HUES48 (cell line): ENCODE data around the gene KRTAP4-8.
"Not testable (repeated sequence)": the region's sequence is repeated elsewhere in the genome, so short reads cannot be mapped to it uniquely, and the experiment has no call there.

Source experiments
- H3K27ac ChIP-seq: one replicate; pipeline ENCODE4 v1.7.0; 2013; ENCODE audit warnings: low read depth, low read length, inconsistent platforms
- H3K27me3 ChIP-seq: 2 replicates; pipeline ENCODE4 v1.6.1; 2013; ENCODE audit warnings: mild to moderate bottlenecking, low read length; ENCODE audit not compliant: control insufficient read depth, insufficient read depth
- H3K36me3 ChIP-seq: 2 replicates; pipeline ENCODE4 v1.6.1; 2013; ENCODE audit warnings: low read length; ENCODE audit not compliant: control insufficient read depth, insufficient read depth
- H3K4me1 ChIP-seq: 2 replicates; pipeline ENCODE4 v1.6.1; 2013; ENCODE audit warnings: mild to moderate bottlenecking, low read length; ENCODE audit not compliant: control insufficient read depth, insufficient read depth
- H3K4me3 ChIP-seq: 2 replicates; pipeline ENCODE4 v1.5.1; 2013; ENCODE audit warnings: mild to moderate bottlenecking, low read depth, low read length
- H3K9ac ChIP-seq: 2 replicates; pipeline ENCODE4 v1.6.1; 2013; ENCODE audit warnings: mild to moderate bottlenecking, low read depth, low read length, moderate library complexity
- H3K9me3 ChIP-seq: 2 replicates; pipeline ENCODE4 v1.6.1; 2013; ENCODE audit warnings: low read length; ENCODE audit not compliant: control insufficient read depth, insufficient read depth

KRTAP4-8 gene

DNA sequence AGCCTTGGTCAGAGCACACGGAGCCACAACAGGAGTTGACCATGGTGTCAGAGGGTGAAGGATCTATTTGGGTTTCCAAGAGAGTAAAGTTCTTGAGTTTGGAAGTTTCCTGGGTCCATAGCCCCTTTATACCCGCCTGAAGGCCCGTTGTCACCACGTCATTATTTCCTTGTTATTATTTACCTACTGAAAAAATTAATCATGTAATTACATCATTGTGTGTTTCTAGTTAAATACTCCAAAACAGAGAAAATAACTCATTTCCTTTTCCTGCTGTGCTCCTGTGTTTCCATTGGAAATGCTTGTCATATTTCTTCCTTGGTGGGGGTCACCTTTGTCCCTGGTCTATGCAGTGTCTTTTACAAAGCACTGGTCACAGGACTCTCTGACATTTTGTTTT, at the start of gene KRTAP4-8:
Gene KRTAP4-8, minus strand, starts transcription at position 101 of the 400 bp plus-strand sequence. Its CDS starts 58 bp downstream, at position 43.
- Histone ChIP-seq H3K27ac (no peak within 1 kb of the TSS), H3K36me3 (no peaks in the 10 kb centered on the region), H3K4me1 (no peaks in the 10 kb centered on the region), H3K9ac (no peak within 1 kb of the TSS), H3K4me3 (no peak within 1 kb of the TSS), H3K9me3 (0 out of 2 replicates have a peak, but pooled peaks cover 3% of the 10 kb centered on the region), H3K27me3 (no peaks in the 10 kb centered on the region)

DNA sequence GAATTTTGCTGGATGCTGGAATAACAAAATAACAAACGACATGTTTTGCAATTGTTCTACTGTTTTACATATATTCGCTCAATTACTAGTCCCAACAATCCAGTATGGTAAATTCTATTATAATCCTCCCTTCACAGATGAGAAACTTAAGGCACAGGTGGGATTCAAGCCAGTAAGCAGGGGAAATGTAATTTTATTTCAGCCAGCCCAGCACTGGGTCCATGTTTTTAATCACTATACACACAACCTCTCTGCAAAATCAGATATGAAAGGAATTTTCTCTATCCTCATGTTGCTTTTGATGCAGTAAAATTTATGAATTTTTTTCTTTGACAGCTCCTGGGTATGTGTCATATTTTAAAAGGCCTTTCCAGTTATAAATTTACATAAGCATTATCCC, 47.3 kb upstream of the KRTAP4-8 start:
- Histone ChIP-seq H3K4me3 (no peak overlapping the region), H3K36me3 (no peaks in the 10 kb centered on the region), H3K27ac (no peak overlapping the region), H3K9me3 (peaks cover 9% of the 10 kb centered on the region), H3K4me1 (0 out of 2 replicates have a peak, but pooled peaks cover 4% of the 10 kb centered on the region), H3K9ac (no peak overlapping the region), H3K27me3 (no peaks in the 10 kb centered on the region)

- Histone ChIP-seq H3K9ac (no peak overlapping the region), H3K36me3 (no peaks in the 10 kb centered on the region), H3K27ac (no peak overlapping the region), H3K4me1 (0 out of 2 replicates have a peak, but pooled peaks cover 4% of the 10 kb centered on the region), H3K9me3 (peaks cover 9% of the 10 kb centered on the region), H3K27me3 (no peaks in the 10 kb centered on the region), H3K4me3 (no peak overlapping the region)
Observed at GRCh38 chr17:41144846-41145245, 46.9 kb upstream of the KRTAP4-8 start.

DNA sequence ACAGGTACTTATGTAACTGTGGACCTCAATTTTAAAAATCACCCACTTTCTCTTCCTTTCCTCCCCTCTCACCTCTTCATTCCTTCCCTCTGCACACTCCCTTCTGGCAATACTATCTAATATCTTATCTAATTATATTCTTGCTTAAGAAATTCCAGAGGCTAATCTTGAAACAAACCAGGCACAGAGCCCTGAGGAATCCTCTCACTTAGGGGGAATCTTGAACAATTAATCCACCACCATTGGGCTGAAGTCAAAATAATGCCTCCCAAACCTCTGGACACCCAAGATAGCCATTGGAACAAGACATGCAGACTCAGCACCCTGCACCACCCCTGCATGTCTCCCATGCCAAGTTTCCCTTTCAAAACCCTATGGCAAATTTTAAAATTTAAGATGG, 43.4 kb upstream of the KRTAP4-8 start:
- H3K4me3 ChIP-seq = no peak overlapping the region
- H3K9me3 ChIP-seq = peaks cover 9% of the 10 kb centered on the region
- no peaks in the 10 kb centered on the region for H3K36me3 ChIP-seq
- 0 out of 2 replicates have a peak, but pooled peaks cover 1% of the 10 kb centered on the region for H3K4me1 ChIP-seq
- H3K9ac ChIP-seq = no peak overlapping the region
- H3K27me3 ChIP-seq = no peaks in the 10 kb centered on the region
- H3K27ac ChIP-seq = no peak overlapping the region

DNA sequence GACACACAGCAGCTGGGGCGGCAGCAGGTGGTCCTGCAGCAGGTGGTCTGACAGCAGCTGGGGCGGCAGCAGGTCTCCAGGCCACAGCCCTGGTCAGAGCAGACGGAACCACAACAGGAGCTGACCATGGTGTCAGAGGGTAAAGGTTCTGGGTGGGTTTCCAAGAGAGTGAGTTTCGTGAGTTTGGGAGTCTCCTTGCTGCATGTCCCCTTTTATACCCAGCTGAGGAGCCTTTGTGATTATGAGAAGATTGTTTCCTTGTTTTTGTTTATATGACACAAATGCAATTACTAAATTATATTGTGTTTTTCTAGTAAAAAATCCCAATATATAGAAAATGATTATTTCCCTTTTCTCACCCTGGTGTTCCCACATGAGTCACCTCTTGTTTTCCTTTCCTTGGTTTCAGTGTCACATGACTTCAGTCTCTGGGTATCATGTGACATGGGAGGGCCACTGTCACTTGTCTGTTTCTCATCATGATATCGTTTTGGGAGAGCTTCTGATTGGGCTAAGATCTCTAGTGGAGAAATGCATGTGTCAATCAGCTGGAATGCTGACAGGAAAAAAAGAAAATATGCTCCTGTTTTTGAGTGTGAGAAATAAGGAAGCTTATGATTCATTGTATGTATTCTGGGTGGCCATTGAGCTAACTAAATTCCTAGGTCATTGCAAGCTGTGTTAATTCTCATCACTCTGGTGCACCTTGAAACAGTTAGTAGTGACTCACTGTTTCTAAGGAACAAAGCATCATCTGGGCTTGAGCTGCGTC, 42.6 kb upstream of the KRTAP4-8 start, which contains the start of gene KRTAP4-6:
Gene KRTAP4-6, minus strand, starts transcription at position 185 of the 772 bp plus-strand sequence. Its CDS starts 57 bp downstream, at position 128.
- no peak within 1 kb of the TSS for H3K27ac ChIP-seq
- peaks cover 9% of the 10 kb centered on the region for H3K9me3 ChIP-seq
- no peaks in the 10 kb centered on the region for H3K36me3 ChIP-seq
- H3K4me3 ChIP-seq = no peak within 1 kb of the TSS
- no peaks in the 10 kb centered on the region for H3K27me3 ChIP-seq
- H3K9ac ChIP-seq = no peak within 1 kb of the TSS
- no peaks in the 10 kb centered on the region for H3K4me1 ChIP-seq

GRCh38 chr17:41139865-41140264, 41.9 kb upstream of the KRTAP4-8 start:
- not testable (repeated sequence) for H3K36me3 ChIP-seq, H3K4me1 ChIP-seq, H3K4me3 ChIP-seq, H3K9ac ChIP-seq, H3K9me3 ChIP-seq, H3K27ac ChIP-seq, H3K27me3 ChIP-seq

- no peaks in the 10 kb centered on the region for H3K36me3 ChIP-seq
- no peaks in the 10 kb centered on the region for H3K9me3 ChIP-seq
- no peaks in the 10 kb centered on the region for H3K4me1 ChIP-seq
- no peak overlapping the region for H3K4me3 ChIP-seq
- H3K27me3 ChIP-seq = no peaks in the 10 kb centered on the region
- no peak overlapping the region for H3K9ac ChIP-seq
- no peak overlapping the region for H3K27ac ChIP-seq
Observed at GRCh38 chr17:41133880-41134735, 36.2 kb upstream of the KRTAP4-8 start.

DNA sequence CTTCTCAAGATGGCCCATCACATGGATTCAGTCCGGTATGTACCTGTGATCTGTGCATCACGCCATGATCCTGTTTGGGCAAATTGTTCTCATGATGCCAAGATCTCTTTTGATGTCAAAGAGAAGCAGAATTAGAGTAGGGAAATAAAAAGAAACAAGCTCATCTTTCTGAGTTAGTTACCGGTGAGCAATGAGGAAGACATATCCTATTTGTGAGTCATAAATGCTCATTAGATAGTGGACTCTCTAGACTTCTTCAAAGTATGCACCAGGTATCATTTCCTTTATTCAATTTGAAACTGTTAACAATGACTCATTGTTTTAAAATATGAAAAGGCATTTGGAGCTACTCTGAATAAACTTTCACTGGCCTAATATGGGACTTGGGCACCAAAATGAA, 34.0 kb upstream of the KRTAP4-8 start:
- Histone ChIP-seq H3K9me3 (no peaks in the 10 kb centered on the region), H3K27ac (no peak overlapping the region), H3K4me3 (no peak overlapping the region), H3K4me1 (no peaks in the 10 kb centered on the region), H3K9ac (no peak overlapping the region), H3K36me3 (no peaks in the 10 kb centered on the region), H3K27me3 (no peaks in the 10 kb centered on the region)

GRCh38 chr17:41127371-41127770, 29.4 kb upstream of the KRTAP4-8 start:
- Histone ChIP-seq H3K4me1 (no peaks in the 10 kb centered on the region), H3K36me3 (no peaks in the 10 kb centered on the region), H3K27ac (no peak overlapping the region), H3K27me3 (no peaks in the 10 kb centered on the region), H3K9me3 (peaks cover 3% of the 10 kb centered on the region; the same call in 1 of the 2 replicates), H3K4me3 (no peak overlapping the region), H3K9ac (no peak overlapping the region)

GRCh38 chr17:41126412-41126811, 28.5 kb upstream of the KRTAP4-8 start:
- Histone ChIP-seq H3K4me3 (no peak overlapping the region), H3K4me1 (no peaks in the 10 kb centered on the region), H3K27me3 (no peaks in the 10 kb centered on the region), H3K9me3 (peaks cover 3% of the 10 kb centered on the region; the same call in 1 of the 2 replicates), H3K27ac (no peak overlapping the region), H3K36me3 (no peaks in the 10 kb centered on the region), H3K9ac (no peak overlapping the region)

DNA sequence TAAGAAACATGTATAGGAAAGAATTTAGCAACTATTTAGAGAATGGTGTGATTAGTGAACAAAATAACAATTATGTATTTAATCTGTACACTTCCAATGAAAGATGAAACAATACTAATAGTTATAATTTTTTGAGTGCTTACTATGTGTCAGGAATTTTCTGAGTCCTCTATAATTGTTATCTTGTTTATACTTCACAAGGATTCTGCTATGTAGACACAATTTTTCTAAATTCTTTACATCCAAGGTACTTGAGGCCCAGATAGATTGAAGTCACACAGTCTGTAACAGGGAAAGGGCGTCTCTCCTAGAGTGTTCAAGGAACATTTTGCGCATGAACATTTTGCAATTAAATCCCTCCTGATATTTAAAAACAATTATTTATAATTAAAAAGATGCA, 27.1 kb upstream of the KRTAP4-8 start:
- Histone ChIP-seq H3K27ac (no peak overlapping the region), H3K4me3 (no peak overlapping the region), H3K9me3 (peaks cover 3% of the 10 kb centered on the region; the same call in 1 of the 2 replicates), H3K27me3 (no peaks in the 10 kb centered on the region), H3K36me3 (no peaks in the 10 kb centered on the region), H3K4me1 (no peaks in the 10 kb centered on the region), H3K9ac (no peak overlapping the region)
